ENCODE measurements around the gene CDKN1A.
"Not testable (repeated sequence)": the region's sequence is repeated elsewhere in the genome, so short reads cannot be mapped to it uniquely, and the experiment has no call there.

The CDKN1A gene

GRCh38 chr6:36695414-36695813 lies 16.9 kb downstream of the CDKN1A start:
- no peak for DNase-seq (ENCODE audit: low read depth in 2 of 3, low spot score in 2 of 3)

- DNase-seq (ENCODE audit: low read depth in 2 of 3, low spot score in 2 of 3), result no peak
These were observed 19.0 kb downstream of the CDKN1A start, which contains the start of gene RAB44 for GRCh38 chr6:36697481-36697903. TSS of gene RAB44 (plus strand) at chr6:36697826. CDS start at chr6:36704236, 6,410 bp downstream.

GRCh38 chr6:36698196-36698595 lies 19.7 kb downstream of the CDKN1A start:
- no peak for DNase-seq (ENCODE audit: low read depth in 2 of 3, low spot score in 2 of 3)

GRCh38 chr6:36698871-36699271 lies 20.4 kb downstream of the CDKN1A start:
- DNase-seq (ENCODE audit: low read depth in 2 of 3, low spot score in 2 of 3), result no peak

- no peak for DNase-seq (ENCODE audit: low read depth in 2 of 3, low spot score in 2 of 3)
These were observed 20.8 kb downstream of the CDKN1A start for GRCh38 chr6:36699348-36699747.

GRCh38 chr6:36700071-36700812 lies 21.7 kb downstream of the CDKN1A start:
- no peak for DNase-seq (ENCODE audit: low read depth in 2 of 3, low spot score in 2 of 3)

GRCh38 chr6:36700831-36701230 lies 22.3 kb downstream of the CDKN1A start:
- DNase-seq (ENCODE audit: low read depth in 2 of 3, low spot score in 2 of 3), result no peak

- DNase-seq (ENCODE audit: low read depth in 2 of 3, low spot score in 2 of 3), result no peak
These were observed 23.0 kb downstream of the CDKN1A start for GRCh38 chr6:36701401-36701991.

GRCh38 chr6:36702656-36703055 lies 24.1 kb downstream of the CDKN1A start:
- no peak for DNase-seq (ENCODE audit: low read depth in 2 of 3, low spot score in 2 of 3)

GRCh38 chr6:36703081-36703606 lies 24.6 kb downstream of the CDKN1A start:
- no peak for DNase-seq (ENCODE audit: low read depth in 2 of 3, low spot score in 2 of 3)

GRCh38 chr6:36703982-36704381 lies 25.5 kb downstream of the CDKN1A start:
- DNase-seq (ENCODE audit: low read depth in 2 of 3, low spot score in 2 of 3), result no peak

GRCh38 chr6:36704961-36705577 lies 26.6 kb downstream of the CDKN1A start:
- DNase-seq (ENCODE audit: low read depth in 2 of 3, low spot score in 2 of 3), result not testable (repeated sequence)

- no peak for DNase-seq (ENCODE audit: low read depth in 2 of 3, low spot score in 2 of 3)
These were observed 27.8 kb downstream of the CDKN1A start for GRCh38 chr6:36706339-36706738.

GRCh38 chr6:36712816-36713215 lies 34.3 kb downstream of the CDKN1A start:
- no peak for DNase-seq (ENCODE audit: low read depth in 2 of 3, low spot score in 2 of 3)

GRCh38 chr6:36713846-36714245 lies 35.3 kb downstream of the CDKN1A start:
- DNase-seq (ENCODE audit: low read depth in 2 of 3, low spot score in 2 of 3), result no peak

GRCh38 chr6:36714511-36714910 lies 36.0 kb downstream of the CDKN1A start:
- no peak for DNase-seq (ENCODE audit: low read depth in 2 of 3, low spot score in 2 of 3)

GRCh38 chr6:36715469-36715868 lies 37.0 kb downstream of the CDKN1A start:
- no peak for DNase-seq (ENCODE audit: low read depth in 2 of 3, low spot score in 2 of 3)

- DNase-seq (ENCODE audit: low read depth in 2 of 3, low spot score in 2 of 3), result no peak
These were observed 38.1 kb downstream of the CDKN1A start for GRCh38 chr6:36716476-36717093.

GRCh38 chr6:36717231-36717825 lies 38.8 kb downstream of the CDKN1A start:
- no peak for DNase-seq (ENCODE audit: low read depth in 2 of 3, low spot score in 2 of 3)

- DNase-seq (ENCODE audit: low read depth in 2 of 3, low spot score in 2 of 3), result no peak
These were observed 39.5 kb downstream of the CDKN1A start for GRCh38 chr6:36717871-36718540.

- no peak for DNase-seq (ENCODE audit: low read depth in 2 of 3, low spot score in 2 of 3)
These were observed 40.0 kb downstream of the CDKN1A start for GRCh38 chr6:36718560-36718959.
